ENCODE results near the gene SIRT4. TPM values are rescaled to one million over a fixed set of nuclear protein-coding genes. Genes with fewer than 3 reads are reported as not detected.

Gene SIRT4
- total RNA-seq, 2 experiments from 2014 or later: 2.0 to 3.7 TPM

- peaks cover 2% of the 10 kb centered on the region for H3K4me1 Mint-ChIP-seq (ENCODE audit: low read depth)
- intact Hi-C loops (cut with micrococcal nuclease): loop anchor here (5.0 kb wide), 1 partner anchor 223 kb away; the partner anchor contains the start of gene POP5
- no peaks in the 10 kb centered on the region for H3K36me3 Mint-ChIP-seq (ENCODE audit: low read depth)
- no peak for DNase-seq
- peaks cover 36% of the 10 kb centered on the region for H3K27me3 Mint-ChIP-seq (ENCODE audit: low read depth)
- no peak overlapping the region for H3K27ac Mint-ChIP-seq
- H3K9me3 Mint-ChIP-seq: no peaks in the 10 kb centered on the region
- H3K4me3 Mint-ChIP-seq: no peak overlapping the region
- CTCF ChIA-PET: interaction anchor here (0.7 kb wide), 1 partner anchor 77 kb away, joined by 3 read pairs; no protein-coding TSS in a partner anchor
These were observed 57.0 kb downstream of the SIRT4 start for GRCh38 chr12:120359128-120359527.

- H3K27me3 Mint-ChIP-seq (ENCODE audit: low read depth): peaks cover 52% of the 10 kb centered on the region
- no peaks in the 10 kb centered on the region for H3K36me3 Mint-ChIP-seq (ENCODE audit: low read depth)
- no peak for DNase-seq
- H3K4me1 Mint-ChIP-seq (ENCODE audit: low read depth): peaks cover 2% of the 10 kb centered on the region
- H3K27ac Mint-ChIP-seq: no peak overlapping the region
- CTCF ChIA-PET: interaction anchor here (0.6 to 1.5 kb wide), 3 partner anchors 10 to 472 kb away, joined by 3 to 5 read pairs (median 4); no protein-coding TSS in a partner anchor
- no peak overlapping the region for H3K4me3 Mint-ChIP-seq
- intact Hi-C loops (cut with micrococcal nuclease): no loop called here
- H3K9me3 Mint-ChIP-seq: no peaks in the 10 kb centered on the region
These were observed 59.5 kb downstream of the SIRT4 start for GRCh38 chr12:120361506-120362208.

Other genes starting within 250 kb of the SIRT4 start
- 10 to 100 TPM; 41.3 to 45.7 TPM for gene RAB35, start 185.6 kb upstream of the SIRT4 start, total RNA-seq
- gene GCN1, start 107.6 kb upstream of the SIRT4 start, total RNA-seq: 100 to 1,000 TPM; 122 to 128 TPM
- gene RPLP0, start 101.2 kb upstream of the SIRT4 start, total RNA-seq: 1,000 to 10,000 TPM; 5,065 to 5,278 TPM
- gene PXN, start 36.6 kb upstream of the SIRT4 start, total RNA-seq: 100 to 1,000 TPM; 109 to 112 TPM
- 1,000 to 10,000 TPM; 1,318 to 2,532 TPM for gene RNU4-2, start 10.4 kb upstream of the SIRT4 start, total RNA-seq
- gene RNU4-1, start 9.1 kb upstream of the SIRT4 start, total RNA-seq: 1,000 to 10,000 TPM in 1 of 2 experiments, 100 to 1,000 TPM in 1; 685 to 1,294 TPM
- gene PLA2G1B, start 25.5 kb downstream of the SIRT4 start, total RNA-seq: not detected
- under 1 TPM; 0.27 to 0.57 TPM for gene MSI1, start 66.8 kb downstream of the SIRT4 start, total RNA-seq
- 100 to 1,000 TPM; 536 to 540 TPM for gene COX6A1, start 135.8 kb downstream of the SIRT4 start, total RNA-seq
- 10 to 100 TPM; 56.8 to 59.2 TPM for gene TRIAP1, start 144.1 kb downstream of the SIRT4 start, total RNA-seq
- 10 to 100 TPM; 33.1 to 35.3 TPM for gene GATC, start 144.1 kb downstream of the SIRT4 start, total RNA-seq
- gene SRSF9, start 167.4 kb downstream of the SIRT4 start, total RNA-seq: 100 to 1,000 TPM; 164 to 171 TPM
- gene DYNLL1, start 193.8 kb downstream of the SIRT4 start, total RNA-seq: 10 to 100 TPM; 93.4 to 93.5 TPM
- gene COQ5, start 226.8 kb downstream of the SIRT4 start, total RNA-seq: 10 to 100 TPM; 29.5 TPM
- 100 to 1,000 TPM; 159 to 166 TPM for gene RNF10, start 232.0 kb downstream of the SIRT4 start, total RNA-seq

Measured in activated naive CD4-positive, alpha-beta T cell treated with anti-CD3 and anti-CD28 coated beads for 36 hours (primary cell).